ENCODE measurements around the gene KCTD6.

Gene KCTD6

GRCh38 chr3:58470363-58471024 lies 21.4 kb upstream of the KCTD6 start:
- no peak overlapping the region for H2AFZ ChIP-seq (ENCODE audit: low read length)
- TF ChIP-seq CTCF (IDR thresholded peaks at IDR 0.05; ENCODE audit: low read length) (no peak), EZH2 (IDR thresholded peaks at IDR 0.05; ENCODE audit: borderline replicate concordance, low read length) (no peak)
- no peaks in the 10 kb centered on the region for H3F3A ChIP-seq (ENCODE audit: insufficient read depth, low read length)
- H3K79me2 ChIP-seq (ENCODE audit: insufficient read depth, low read length), result no peaks in the 10 kb centered on the region
- H3K4me2 ChIP-seq (ENCODE audit: low read length), result no peak overlapping the region
- no peak overlapping the region for H3K9ac ChIP-seq (ENCODE audit: low read length)
- no peaks in the 10 kb centered on the region; the same call in 1 of the 2 replicates for H3K27me3 ChIP-seq (ENCODE audit: insufficient read depth, low read length)
- no peak overlapping the region for H3K27ac ChIP-seq (ENCODE audit: low read depth, low read length, poor library complexity, severe bottlenecking)
- peaks cover 5% of the 10 kb centered on the region for H3K4me1 ChIP-seq (ENCODE audit: insufficient read depth, low read length, severe bottlenecking)
- H3K9me2 ChIP-seq (ENCODE audit: low read depth, low read length), result no peaks in the 10 kb centered on the region
- H3K4me3 ChIP-seq (ENCODE audit: low read depth, low read length, poor library complexity, severe bottlenecking), result no peak overlapping the region
- no peaks in the 10 kb centered on the region for H3K36me3 ChIP-seq (ENCODE audit: insufficient read depth, low read length)
- no peaks in the 10 kb centered on the region for H3K9me3 ChIP-seq (ENCODE audit: low read length)
- H4K20me1 ChIP-seq (ENCODE audit: insufficient read depth, low read length), result no peaks in the 10 kb centered on the region

- Histone ChIP-seq H3K4me1 (ENCODE audit: insufficient read depth, low read length, severe bottlenecking) (peaks cover 5% of the 10 kb centered on the region), H3K4me3 (ENCODE audit: low read depth, low read length, poor library complexity, severe bottlenecking) (no peak overlapping the region), H3F3A (ENCODE audit: insufficient read depth, low read length) (no peaks in the 10 kb centered on the region), H2AFZ (ENCODE audit: low read length) (no peak overlapping the region), H3K4me2 (ENCODE audit: low read length) (no peak overlapping the region), H3K27me3 (ENCODE audit: insufficient read depth, low read length) (no peaks in the 10 kb centered on the region; the same call in 1 of the 2 replicates), H3K27ac (ENCODE audit: low read depth, low read length, poor library complexity, severe bottlenecking) (no peak overlapping the region), H3K36me3 (ENCODE audit: insufficient read depth, low read length) (no peaks in the 10 kb centered on the region), H4K20me1 (ENCODE audit: insufficient read depth, low read length) (no peaks in the 10 kb centered on the region), H3K9me2 (ENCODE audit: low read depth, low read length) (no peaks in the 10 kb centered on the region), H3K9me3 (ENCODE audit: low read length) (no peaks in the 10 kb centered on the region), H3K9ac (ENCODE audit: low read length) (no peak overlapping the region), H3K79me2 (ENCODE audit: insufficient read depth, low read length) (no peaks in the 10 kb centered on the region)
- TF ChIP-seq EZH2 (IDR thresholded peaks at IDR 0.05; ENCODE audit: borderline replicate concordance, low read length) (no peak), CTCF (IDR thresholded peaks at IDR 0.05; ENCODE audit: low read length) (no peak)
These were observed 20.6 kb upstream of the KCTD6 start for GRCh38 chr3:58471025-58471887.

- Histone ChIP-seq H3K4me2 (ENCODE audit: low read length) (no peak overlapping the region), H4K20me1 (ENCODE audit: insufficient read depth, low read length) (no peaks in the 10 kb centered on the region), H3K9me3 (ENCODE audit: low read length) (no peaks in the 10 kb centered on the region), H3K9me2 (ENCODE audit: low read depth, low read length) (no peaks in the 10 kb centered on the region), H3K4me1 (ENCODE audit: insufficient read depth, low read length, severe bottlenecking) (peaks cover 5% of the 10 kb centered on the region), H3K27ac (ENCODE audit: low read depth, low read length, poor library complexity, severe bottlenecking) (no peak overlapping the region), H3K27me3 (ENCODE audit: insufficient read depth, low read length) (no peaks in the 10 kb centered on the region; the same call in 1 of the 2 replicates), H3K9ac (ENCODE audit: low read length) (no peak overlapping the region), H2AFZ (ENCODE audit: low read length) (no peak overlapping the region), H3K4me3 (ENCODE audit: low read depth, low read length, poor library complexity, severe bottlenecking) (no peak overlapping the region), H3F3A (ENCODE audit: insufficient read depth, low read length) (no peaks in the 10 kb centered on the region), H3K36me3 (ENCODE audit: insufficient read depth, low read length) (no peaks in the 10 kb centered on the region), H3K79me2 (ENCODE audit: insufficient read depth, low read length) (no peaks in the 10 kb centered on the region)
- no peak for TF ChIP-seq EZH2 (IDR thresholded peaks at IDR 0.05; ENCODE audit: borderline replicate concordance, low read length)
- no peak for TF ChIP-seq CTCF (IDR thresholded peaks at IDR 0.05; ENCODE audit: low read length)
These were observed 18.6 kb upstream of the KCTD6 start for GRCh38 chr3:58473275-58473674.
